GM19025 (cell line): Measurements from ENCODE around the gene THSD4.

Source experiments
- ATAC-seq: cut with Tn5 transposase; IDR thresholded peaks from one replicate; pipeline ENCODE4 v1.9.1; 2021; ENCODE audit warnings: mild to moderate bottlenecking, low read depth, moderate library complexity; ENCODE audit not compliant: unreplicated experiment

Gene THSD4

DNA sequence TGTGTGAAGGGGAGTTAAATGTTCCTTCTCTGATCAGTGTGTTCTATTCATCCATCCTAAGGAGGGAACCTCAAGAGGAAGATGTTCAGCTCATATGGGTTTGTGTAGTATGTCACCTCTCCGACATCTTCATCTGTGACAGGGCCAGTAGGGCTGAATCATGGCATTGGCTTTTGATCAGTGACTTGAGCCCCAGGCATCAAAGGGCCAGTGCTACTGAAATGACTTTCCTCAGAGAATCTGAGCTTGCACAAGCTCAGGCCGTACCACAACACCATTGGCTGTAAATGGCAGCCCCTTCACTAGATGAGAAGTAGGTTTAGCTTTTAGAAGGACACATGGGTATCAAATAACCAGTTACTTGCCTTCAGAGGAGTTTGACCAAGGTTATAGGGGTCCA, 511.9 kb downstream of the THSD4 start:
- no peak for ATAC-seq

DNA sequence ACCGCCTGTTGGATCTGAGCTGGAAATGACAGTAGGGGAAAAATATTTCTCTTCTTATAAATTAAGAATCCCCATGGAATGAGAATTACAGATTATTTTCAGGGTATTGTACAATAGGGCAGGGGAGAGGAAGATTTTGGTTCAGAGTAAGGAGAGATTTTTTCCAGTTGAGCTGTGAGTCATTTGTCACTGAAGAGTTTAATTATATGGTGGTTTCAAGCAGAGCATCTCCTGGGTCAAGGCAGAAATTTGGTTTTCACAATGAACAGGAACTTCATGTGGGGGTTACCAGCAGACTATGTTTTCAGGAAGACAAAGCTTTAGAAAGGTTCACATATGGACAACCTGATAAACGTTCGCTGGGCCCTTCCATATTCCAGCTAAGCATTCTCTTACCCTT, 512.3 kb downstream of the THSD4 start:
- no peak for ATAC-seq

DNA sequence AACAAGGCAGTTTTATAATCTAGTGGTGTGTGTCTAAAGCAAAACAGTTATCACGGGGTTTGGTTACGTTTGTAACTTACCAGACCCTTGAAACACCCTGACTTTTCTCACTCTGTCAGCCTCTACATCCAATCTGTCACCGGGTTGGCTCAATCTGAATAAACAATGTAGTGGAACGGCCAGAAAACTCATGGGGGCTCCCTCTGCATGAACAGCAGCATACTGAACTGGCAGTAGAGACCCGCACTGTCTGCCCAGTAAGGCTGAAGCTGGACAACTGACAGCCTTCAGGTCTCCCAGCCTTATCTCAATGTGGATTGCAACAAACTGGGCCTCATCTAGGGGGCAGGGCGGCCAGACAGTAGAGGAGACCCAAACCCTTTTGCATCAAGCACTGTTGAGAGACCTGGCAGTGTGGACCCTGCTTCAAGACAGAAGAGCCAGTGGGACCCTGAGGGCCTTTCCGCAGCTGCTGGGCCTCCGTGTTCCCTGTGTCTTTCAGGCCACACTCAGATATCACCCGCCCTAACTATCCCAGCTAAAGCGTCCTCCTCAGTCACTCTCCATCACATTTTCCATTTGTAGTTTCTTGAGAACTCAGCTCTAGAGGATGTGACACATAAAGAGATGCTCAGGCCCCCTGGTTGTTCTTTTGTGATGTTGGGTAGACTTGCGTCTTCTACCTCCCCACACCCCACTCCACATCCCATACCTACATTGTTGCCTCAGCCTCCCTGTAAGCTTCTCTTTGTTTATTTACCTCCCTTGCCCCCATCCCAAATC, 513.9 kb downstream of the THSD4 start:
- no peak for ATAC-seq

DNA sequence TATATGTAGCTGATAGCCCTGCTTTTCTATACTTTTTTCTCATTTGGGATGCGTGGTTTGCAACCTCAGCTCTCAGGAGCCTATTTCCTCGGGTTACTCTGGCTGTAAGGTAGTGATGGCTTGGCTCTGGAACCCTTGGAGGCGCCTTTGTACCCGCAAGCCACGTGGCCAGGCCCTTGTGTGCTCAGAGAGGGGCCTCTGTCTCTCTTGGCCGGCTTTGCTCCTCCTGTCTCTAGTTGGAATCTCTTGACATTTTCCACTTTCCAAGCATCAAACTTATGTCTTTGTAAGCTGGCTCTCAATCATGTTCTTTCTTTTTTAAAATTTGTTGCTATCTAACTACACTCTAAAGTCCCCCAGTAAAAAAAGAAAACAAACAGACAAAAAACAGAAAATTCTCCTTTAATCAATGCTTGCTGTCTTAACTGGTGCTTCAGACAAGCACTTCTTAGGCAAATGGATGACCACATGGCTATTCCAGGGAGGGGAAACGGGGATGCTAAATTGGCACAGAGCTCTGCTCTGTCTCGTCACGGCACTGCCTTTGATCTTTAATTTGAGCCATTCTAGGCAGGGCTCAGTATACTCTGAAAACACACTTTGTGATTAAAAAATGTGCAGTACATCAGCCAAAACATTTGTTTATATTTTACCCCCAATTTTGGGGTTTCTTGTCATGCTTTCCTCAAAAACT, 514.7 kb downstream of the THSD4 start:
- ATAC-seq: no peak

- no peak for ATAC-seq
These were observed 515.2 kb downstream of the THSD4 start for GRCh38 chr15:71630475-71630809.

DNA sequence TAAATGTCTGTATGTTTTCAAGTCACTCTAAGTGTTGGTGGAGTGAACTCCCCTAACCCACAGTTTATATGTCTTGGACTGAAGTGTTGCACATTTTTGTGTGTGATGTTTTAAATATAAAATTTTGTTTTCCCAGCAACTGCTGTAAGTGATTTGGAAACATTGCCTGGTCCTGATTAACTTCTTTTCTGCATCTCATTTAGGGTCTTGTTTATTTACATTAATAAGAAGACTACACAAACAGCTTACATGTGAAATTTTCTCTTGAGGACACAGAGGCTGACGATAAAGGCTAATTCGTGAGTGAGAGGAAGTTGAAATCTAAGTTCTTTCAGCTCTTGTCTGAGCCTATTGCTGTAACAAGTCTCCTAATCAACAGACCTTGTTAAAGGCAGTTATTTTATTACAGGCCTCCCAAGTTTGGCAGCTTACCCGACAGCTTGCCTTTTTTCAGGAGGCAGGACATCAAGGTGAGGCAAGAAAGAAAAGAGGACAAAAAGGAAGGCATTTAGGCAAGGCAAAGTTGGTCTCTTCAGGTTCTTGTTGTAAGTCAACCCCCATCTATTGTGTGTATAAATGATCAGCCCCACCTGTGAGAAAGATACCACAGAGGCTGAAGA, 517.4 kb downstream of the THSD4 start:
- no peak for ATAC-seq

GRCh38 chr15:71634820-71635560, 519.7 kb downstream of the THSD4 start:
- ATAC-seq: no peak

DNA sequence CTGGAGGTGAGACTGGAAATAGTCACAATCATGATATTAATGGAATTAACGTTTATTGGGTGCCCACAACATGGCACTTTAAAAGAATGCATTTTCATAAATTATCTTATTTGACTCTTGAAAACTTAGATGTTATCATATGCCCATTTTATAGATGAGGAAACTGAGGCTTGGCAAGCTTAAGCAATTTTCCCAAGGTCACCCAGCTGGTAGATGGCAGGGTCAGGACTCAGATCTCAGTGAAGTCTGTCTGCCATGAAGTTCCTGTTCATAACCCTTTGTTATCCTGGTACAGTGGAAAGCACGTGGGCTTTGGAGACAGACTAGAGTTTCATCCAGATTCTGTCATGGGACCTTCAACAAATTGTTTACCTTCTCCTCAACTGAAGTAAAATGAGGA, 520.5 kb downstream of the THSD4 start:
- ATAC-seq: no peak

GRCh38 chr15:71638876-71639275, 523.6 kb downstream of the THSD4 start:
- no peak for ATAC-seq

DNA sequence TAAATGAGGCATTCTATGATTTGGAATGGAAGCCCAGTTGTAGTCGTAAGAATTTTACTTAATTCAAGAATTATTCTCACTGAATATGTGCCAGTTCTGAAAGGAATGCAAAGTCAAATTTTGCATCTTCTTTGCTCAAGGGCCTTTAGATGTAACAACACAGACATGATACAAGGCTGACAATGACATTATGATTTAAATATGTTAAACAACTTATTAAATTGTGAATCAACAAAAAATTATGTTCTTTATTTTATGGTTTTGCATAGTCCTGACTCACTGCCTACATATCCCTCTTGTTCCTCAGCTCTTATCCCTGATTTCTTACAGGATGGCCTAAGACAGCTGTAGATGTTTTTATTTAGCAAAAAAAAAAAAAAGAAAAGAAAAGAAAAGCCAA, 524.2 kb downstream of the THSD4 start:
- ATAC-seq: no peak

- ATAC-seq: no peak
These were observed 528.6 kb downstream of the THSD4 start for GRCh38 chr15:71643918-71644317.

DNA sequence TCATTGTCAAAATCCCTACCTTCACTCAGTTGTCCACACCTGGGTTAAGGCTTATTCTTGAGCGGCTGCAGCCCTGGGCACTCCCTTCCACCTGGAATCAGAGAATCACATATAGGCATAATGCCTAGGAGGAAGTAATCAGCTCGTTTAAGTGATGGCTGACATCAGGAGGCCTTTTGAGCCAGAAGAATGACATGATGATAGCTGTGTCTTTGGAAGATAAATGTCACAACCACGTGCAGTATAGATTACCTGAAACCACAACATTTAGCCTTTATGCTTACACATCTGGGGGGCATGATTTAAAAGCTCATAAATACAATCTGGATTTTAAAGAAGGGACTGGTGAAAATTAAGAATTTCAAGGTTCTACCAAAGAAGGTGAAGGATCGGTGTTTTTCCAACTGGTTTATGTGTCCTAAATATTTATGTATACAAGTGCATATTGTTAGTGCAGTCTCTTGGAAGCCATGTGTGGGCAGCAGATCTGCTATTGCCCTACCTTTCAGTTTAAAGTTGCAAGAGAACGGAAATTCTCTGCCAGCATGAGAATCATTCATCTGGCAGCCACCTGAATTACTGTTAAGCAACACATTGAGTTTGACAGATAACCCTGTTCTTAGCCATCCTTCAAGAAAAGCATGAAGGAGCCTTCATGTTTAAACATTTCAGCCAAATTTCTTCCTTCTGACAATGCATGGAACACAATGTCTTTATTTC, 531.7 kb downstream of the THSD4 start:
- no peak for ATAC-seq

DNA sequence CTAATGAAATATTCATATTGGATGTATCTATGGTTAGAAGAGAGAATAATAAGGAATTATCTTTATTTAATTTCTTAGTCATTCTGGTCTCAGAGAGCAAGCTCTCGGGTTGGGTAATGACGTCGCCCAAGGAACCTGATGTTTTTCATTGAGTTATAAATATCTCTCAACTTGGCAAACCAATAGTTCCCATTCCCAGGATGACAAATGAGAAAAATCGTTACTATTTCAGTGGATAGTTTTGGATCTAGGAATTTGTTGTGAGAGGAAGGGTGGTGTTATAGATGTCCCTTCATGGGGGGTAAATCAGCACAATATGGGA, 532.2 kb downstream of the THSD4 start:
- no peak for ATAC-seq

- no peak for ATAC-seq
These were observed 532.8 kb downstream of the THSD4 start for GRCh38 chr15:71648095-71648494.

DNA sequence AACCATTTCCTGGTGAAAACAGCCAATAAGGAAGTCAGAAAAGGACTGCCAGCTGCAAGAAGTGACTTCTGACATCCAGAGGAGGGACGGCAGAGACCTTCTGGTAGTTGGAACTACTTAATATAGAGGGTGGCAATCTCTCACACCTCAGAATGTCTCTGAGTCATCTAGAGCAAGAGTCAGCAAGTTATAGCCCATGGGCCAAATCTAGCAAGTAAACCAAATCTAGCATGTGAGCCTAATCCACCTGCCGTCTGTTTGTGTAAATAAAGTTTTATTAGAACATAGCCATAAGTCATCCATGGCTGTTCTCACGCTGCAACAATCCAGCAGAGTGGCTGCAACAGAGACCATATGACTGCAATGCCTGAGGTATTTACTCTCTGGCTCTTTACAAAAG, 534.6 kb downstream of the THSD4 start:
- no peak for ATAC-seq

GRCh38 chr15:71650603-71651002, 535.3 kb downstream of the THSD4 start:
- ATAC-seq: no peak

DNA sequence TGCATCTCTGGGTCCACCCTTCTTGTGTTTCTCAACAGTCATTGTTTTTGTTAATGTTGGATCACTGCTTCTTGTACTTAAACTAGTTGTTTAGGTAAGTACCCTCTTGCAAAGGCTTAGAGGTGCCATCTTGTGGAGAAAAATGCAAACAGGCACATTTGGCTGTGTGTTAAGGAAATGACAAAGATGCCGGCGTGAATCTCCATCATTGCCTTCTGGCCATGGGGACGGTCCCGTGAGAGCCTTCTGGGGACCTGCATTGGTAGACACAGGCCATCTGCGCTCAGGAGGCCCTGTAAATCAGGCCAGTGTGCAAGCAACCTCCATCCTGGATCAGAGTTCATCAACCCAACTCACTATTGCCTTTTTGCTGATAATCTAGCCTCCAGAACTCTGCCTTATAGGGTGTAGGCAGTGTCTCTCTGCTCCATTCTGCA, 536.5 kb downstream of the THSD4 start:
- no peak for ATAC-seq

DNA sequence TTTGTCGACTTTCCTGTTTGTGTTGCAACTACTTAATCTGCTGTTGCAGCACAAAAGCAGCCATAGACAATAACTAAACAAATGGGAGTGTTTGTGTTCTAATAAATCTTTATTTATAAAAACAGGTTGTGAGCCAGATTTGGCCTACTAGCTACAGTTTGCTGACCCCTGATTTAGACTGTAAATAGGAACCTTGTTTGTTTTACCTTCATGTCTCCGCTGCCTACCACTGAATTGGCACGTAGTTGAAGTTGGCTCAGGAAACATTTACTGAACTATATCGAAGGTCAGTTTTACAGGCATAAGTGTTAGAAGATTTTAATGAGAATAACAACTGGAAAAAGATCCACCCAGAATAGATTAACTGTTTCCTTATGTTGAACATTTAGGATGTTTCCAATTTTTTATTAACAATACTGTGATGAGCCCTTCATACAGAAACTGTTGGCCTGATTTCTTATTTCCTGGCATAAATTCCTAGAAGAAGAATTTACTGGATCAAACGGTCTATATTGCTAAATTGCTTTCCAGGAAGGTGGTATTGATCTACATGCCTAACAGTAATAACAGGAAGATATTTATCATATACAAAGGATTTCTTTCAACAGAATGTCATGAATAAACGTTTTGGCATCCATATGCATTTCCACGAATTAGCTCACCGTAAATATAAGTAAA, 538.9 kb downstream of the THSD4 start:
- ATAC-seq: no peak

GRCh38 chr15:71654720-71655174, 539.5 kb downstream of the THSD4 start:
- no peak for ATAC-seq

DNA sequence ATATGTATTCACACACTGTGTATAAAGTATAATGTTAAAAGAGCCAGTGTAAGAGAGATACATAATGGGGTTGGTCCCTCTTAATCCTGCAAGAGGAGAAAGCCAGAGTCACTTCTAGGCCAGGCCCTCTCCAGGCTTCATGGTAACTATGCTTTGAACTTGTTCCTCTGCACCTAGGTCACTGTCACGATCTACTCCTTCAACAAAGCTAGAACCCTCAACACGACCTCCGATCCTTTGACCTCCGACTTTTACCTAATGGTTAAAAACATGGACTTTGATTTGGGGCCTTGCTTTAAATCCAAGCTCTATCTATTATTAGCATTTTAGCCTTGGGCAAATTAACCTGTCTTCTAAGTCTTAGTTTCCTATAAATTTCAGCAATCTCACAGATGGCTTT, 541.2 kb downstream of the THSD4 start:
- no peak for ATAC-seq
